T-helper 2 cell treated with Interferon-gamma antibody and Interleukin-4, amounts not matched to agents 5 μg/mL and 100 μg/mL, for 36 hours (primary cell): ENCODE results near the gene PROX1.
"Not testable (repeated sequence)": the region's sequence is repeated elsewhere in the genome, so short reads cannot be mapped to it uniquely, and the experiment has no call there.

ENCODE experiments used
- DNase-seq: peaks from one replicate; pipeline ENCODE4 v3.0.0; 2021; ENCODE audit warnings: low spot score
- H3K27ac Mint-ChIP-seq: one replicate; pipeline ENCODE4 v1.8.0; 2021; ENCODE audit warnings: mild to moderate bottlenecking, mixed read lengths
- H3K27me3 Mint-ChIP-seq: one replicate; pipeline ENCODE4 v1.8.0; 2021; ENCODE audit warnings: low read depth, mixed read lengths
- H3K36me3 Mint-ChIP-seq: one replicate; pipeline ENCODE4 v1.8.0; 2021; ENCODE audit warnings: low read depth, mixed read lengths
- H3K4me1 Mint-ChIP-seq: one replicate; pipeline ENCODE4 v1.8.0; 2021; ENCODE audit warnings: low read depth, mixed read lengths
- H3K4me3 Mint-ChIP-seq: one replicate; pipeline ENCODE4 v1.8.0; 2022; ENCODE audit warnings: mild to moderate bottlenecking, moderate library complexity, mixed read lengths
- H3K9me3 Mint-ChIP-seq: one replicate; pipeline ENCODE4 v1.8.0; 2021; ENCODE audit warnings: mixed read lengths

Gene PROX1

DNA sequence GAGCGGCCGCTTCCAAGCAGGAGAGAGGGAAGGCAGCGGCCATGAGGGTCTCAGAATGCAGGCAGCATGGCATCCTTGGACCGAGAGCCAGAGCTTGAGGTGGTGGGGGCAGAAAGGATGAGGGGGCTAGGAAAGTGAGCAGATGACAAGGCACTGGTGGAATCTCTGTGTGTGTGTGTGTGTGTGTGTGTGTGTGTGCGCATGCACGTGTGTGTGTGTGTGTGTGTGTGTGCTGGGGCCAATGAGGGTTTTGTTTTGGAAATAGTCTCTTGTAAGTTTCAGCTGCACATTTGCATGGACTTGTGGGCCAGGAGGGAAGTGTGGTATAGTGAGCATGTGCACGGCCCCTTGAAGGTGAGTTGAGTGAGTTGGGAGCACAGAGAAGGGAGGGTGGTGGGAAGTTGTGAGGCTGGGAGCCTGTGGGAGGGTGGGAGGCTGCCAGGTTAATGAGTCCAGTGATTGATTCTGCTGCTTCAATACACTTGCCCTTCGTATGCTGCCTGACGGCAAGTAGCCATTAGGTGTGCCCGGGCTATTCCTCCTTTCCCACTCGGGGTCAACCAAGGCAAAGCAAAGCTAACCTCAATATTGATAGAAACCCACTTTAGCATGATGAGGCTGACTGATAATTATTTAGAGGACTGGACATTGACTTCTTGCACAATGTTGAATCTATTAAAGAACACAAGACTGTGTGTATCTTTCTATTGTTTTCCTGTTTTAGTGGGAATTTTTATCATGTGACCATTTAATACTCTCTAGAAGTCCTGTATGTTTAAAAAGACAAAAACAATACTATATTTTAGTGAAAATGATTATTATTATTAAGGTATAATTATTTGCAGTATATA, 80.3 kb downstream of the PROX1 start:
- no peaks in the 10 kb centered on the region for H3K27me3 Mint-ChIP-seq
- no peaks in the 10 kb centered on the region for H3K36me3 Mint-ChIP-seq

GRCh38 chr1:214068979-214069378, 81.2 kb downstream of the PROX1 start:
- Mint-ChIP-seq H3K4me1 (no peaks in the 10 kb centered on the region), H3K9me3 (no peaks in the 10 kb centered on the region), H3K27ac (no peak overlapping the region), H3K36me3 (no peaks in the 10 kb centered on the region), H3K27me3 (no peaks in the 10 kb centered on the region), H3K4me3 (no peak overlapping the region)
- no peak for DNase-seq

More for the DNA sequence above, 80.3 kb downstream of the PROX1 start:
- H3K9me3 Mint-ChIP-seq, result no peaks in the 10 kb centered on the region
- no peak overlapping the region for H3K27ac Mint-ChIP-seq
- no peaks in the 10 kb centered on the region for H3K4me1 Mint-ChIP-seq
- H3K4me3 Mint-ChIP-seq, result no peak overlapping the region
- no peak for DNase-seq

GRCh38 chr1:214071469-214071868, 83.7 kb downstream of the PROX1 start:
- H3K36me3 Mint-ChIP-seq, result no peaks in the 10 kb centered on the region
- no peak overlapping the region for H3K27ac Mint-ChIP-seq
- no peaks in the 10 kb centered on the region for H3K27me3 Mint-ChIP-seq

GRCh38 chr1:214072426-214073157, 84.8 kb downstream of the PROX1 start:
- Mint-ChIP-seq H3K27ac (no peak overlapping the region), H3K4me1 (no peaks in the 10 kb centered on the region)

More at GRCh38 chr1:214071469-214071868, 83.7 kb downstream of the PROX1 start:
- Mint-ChIP-seq H3K4me3 (no peak overlapping the region), H3K9me3 (no peaks in the 10 kb centered on the region), H3K4me1 (no peaks in the 10 kb centered on the region)
- DNase-seq, result no peak

GRCh38 chr1:214074477-214074876, 86.7 kb downstream of the PROX1 start:
- Mint-ChIP-seq H3K27me3 (no peaks in the 10 kb centered on the region), H3K4me1 (no peaks in the 10 kb centered on the region), H3K4me3 (no peak overlapping the region), H3K27ac (no peak overlapping the region), H3K36me3 (no peaks in the 10 kb centered on the region), H3K9me3 (no peaks in the 10 kb centered on the region)
- DNase-seq, result no peak

More at GRCh38 chr1:214072426-214073157, 84.8 kb downstream of the PROX1 start:
- DNase-seq, result no peak
- no peaks in the 10 kb centered on the region for H3K9me3 Mint-ChIP-seq
- no peaks in the 10 kb centered on the region for H3K27me3 Mint-ChIP-seq
- no peak overlapping the region for H3K4me3 Mint-ChIP-seq
- H3K36me3 Mint-ChIP-seq, result no peaks in the 10 kb centered on the region

GRCh38 chr1:214075305-214075998, 87.7 kb downstream of the PROX1 start:
- H3K4me1 Mint-ChIP-seq, result no peaks in the 10 kb centered on the region
- no peaks in the 10 kb centered on the region for H3K27me3 Mint-ChIP-seq
- H3K4me3 Mint-ChIP-seq, result no peak overlapping the region
- no peak overlapping the region for H3K27ac Mint-ChIP-seq
- H3K36me3 Mint-ChIP-seq, result no peaks in the 10 kb centered on the region
- no peak for DNase-seq
- H3K9me3 Mint-ChIP-seq, result no peaks in the 10 kb centered on the region

- Mint-ChIP-seq H3K9me3 (no peaks in the 10 kb centered on the region), H3K27ac (no peak overlapping the region), H3K4me3 (no peak overlapping the region)
Measured at GRCh38 chr1:214075999-214076707, 88.4 kb downstream of the PROX1 start.

DNA sequence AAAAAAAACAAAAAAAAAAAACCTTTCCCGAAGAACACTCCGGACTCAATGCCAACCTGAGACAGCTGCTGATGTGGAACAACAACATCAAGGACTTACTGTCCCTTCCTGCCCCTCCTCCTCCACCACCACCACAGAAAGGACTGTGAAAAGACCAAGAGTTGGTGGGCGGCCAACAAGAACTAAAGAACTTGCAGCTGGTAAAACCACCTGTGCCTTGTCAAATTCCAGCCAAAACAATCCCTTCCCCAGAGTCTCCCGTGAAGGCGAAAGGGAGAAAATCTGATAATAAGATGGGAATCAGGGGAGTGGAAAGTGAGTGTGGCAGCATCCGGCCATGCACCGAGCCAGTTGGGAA, 88.9 kb downstream of the PROX1 start:
- DNase-seq, result no peak
- H3K36me3 Mint-ChIP-seq, result no peaks in the 10 kb centered on the region
- no peaks in the 10 kb centered on the region for H3K9me3 Mint-ChIP-seq
- H3K4me1 Mint-ChIP-seq, result no peaks in the 10 kb centered on the region
- H3K27me3 Mint-ChIP-seq, result no peaks in the 10 kb centered on the region
- no peak overlapping the region for H3K27ac Mint-ChIP-seq
- H3K4me3 Mint-ChIP-seq, result no peak overlapping the region

More at GRCh38 chr1:214075999-214076707, 88.4 kb downstream of the PROX1 start:
- no peaks in the 10 kb centered on the region for H3K4me1 Mint-ChIP-seq
- H3K36me3 Mint-ChIP-seq, result no peaks in the 10 kb centered on the region
- H3K27me3 Mint-ChIP-seq, result no peaks in the 10 kb centered on the region
- DNase-seq, result no peak

GRCh38 chr1:214078950-214079349, 91.2 kb downstream of the PROX1 start:
- no peak for DNase-seq
- Mint-ChIP-seq H3K4me3 (no peak overlapping the region), H3K27ac (no peak overlapping the region), H3K36me3 (no peaks in the 10 kb centered on the region), H3K27me3 (no peaks in the 10 kb centered on the region), H3K4me1 (no peaks in the 10 kb centered on the region), H3K9me3 (no peaks in the 10 kb centered on the region)

DNA sequence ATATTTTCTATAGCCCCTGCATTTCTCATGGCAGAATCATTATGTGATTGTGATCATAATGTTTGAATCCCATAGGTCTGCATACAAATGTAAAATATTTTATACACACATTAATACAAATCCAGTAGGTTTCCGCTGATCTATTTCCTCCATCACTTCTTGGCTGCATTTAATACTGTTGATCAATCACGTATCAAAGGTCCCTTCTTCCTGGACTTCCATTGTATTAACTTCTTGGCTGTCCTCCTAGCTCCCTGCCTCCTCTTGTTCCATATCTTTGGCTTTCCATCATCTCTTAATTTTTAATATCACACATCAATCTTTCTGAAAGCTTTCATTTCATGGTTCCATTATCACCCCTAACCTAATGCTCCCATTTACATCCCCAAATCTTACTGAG, 97.6 kb downstream of the PROX1 start:
- H3K4me1 Mint-ChIP-seq, result no peaks in the 10 kb centered on the region
- no peak overlapping the region for H3K27ac Mint-ChIP-seq
- H3K36me3 Mint-ChIP-seq, result no peaks in the 10 kb centered on the region
- DNase-seq, result no peak
- H3K4me3 Mint-ChIP-seq, result no peak overlapping the region
- H3K27me3 Mint-ChIP-seq, result no peaks in the 10 kb centered on the region
- H3K9me3 Mint-ChIP-seq, result no peaks in the 10 kb centered on the region

GRCh38 chr1:214086945-214087344, 99.2 kb downstream of the PROX1 start:
- Mint-ChIP-seq H3K4me3 (no peak overlapping the region), H3K27me3 (no peaks in the 10 kb centered on the region), H3K9me3 (no peaks in the 10 kb centered on the region), H3K36me3 (no peaks in the 10 kb centered on the region), H3K4me1 (no peaks in the 10 kb centered on the region), H3K27ac (no peak overlapping the region)
- DNase-seq, result no peak

- not testable (repeated sequence) for H3K27ac Mint-ChIP-seq, H3K9me3 Mint-ChIP-seq, H3K4me3 Mint-ChIP-seq, H3K4me1 Mint-ChIP-seq, H3K27me3 Mint-ChIP-seq, H3K36me3 Mint-ChIP-seq, DNase-seq
Measured at GRCh38 chr1:214089003-214089402, 101.2 kb downstream of the PROX1 start.
